OCI-M2 (cell line): ENCODE measurements around the gene MICAL2.

Experiments
- DNase-seq: peaks from one replicate; lab custom pipeline; 2025; ENCODE audit not compliant: unreplicated experiment; lab: John Stamatoyannopoulos, UW

Gene MICAL2

DNA sequence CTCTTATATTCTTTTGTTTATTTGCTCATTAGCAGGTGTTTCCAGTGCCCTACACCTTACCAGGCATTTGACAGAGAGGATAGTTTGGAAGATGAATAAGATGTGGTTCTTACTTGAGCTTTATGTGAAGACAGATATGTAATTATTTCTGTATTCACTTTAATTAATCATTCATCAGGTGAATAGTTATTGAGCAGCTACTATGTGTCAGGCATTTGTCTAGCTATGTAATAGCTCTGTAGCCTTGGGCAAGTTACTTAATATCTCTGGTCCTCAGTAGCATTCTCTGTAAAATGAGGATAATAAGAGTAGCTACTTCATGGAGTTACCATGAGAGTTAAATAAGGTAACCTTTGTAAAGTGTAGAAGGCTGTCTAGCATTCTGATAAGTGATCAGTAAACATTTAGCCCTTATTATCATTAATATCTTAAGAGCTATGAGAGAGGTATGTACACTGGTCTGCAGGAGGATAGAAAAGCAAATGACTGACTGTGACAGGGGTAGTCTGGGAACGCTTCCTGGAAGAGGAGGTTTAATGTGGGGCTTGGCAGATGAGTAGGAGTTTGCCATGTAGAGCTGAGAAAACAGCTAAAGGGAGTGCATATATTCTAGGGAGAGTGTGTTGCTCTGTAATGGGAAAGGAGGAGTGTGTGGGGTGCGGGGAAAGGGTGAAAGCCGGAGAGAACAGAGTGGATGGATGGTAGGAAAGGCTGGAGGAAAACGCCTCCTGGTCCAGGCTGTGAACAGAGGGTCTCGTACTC, 56.1 kb downstream of the MICAL2 start:
- no peak for DNase-seq

- no peak for DNase-seq
These were observed 56.9 kb downstream of the MICAL2 start for GRCh38 chr11:12167061-12168000.

- no peak for DNase-seq
These were observed 57.7 kb downstream of the MICAL2 start for GRCh38 chr11:12168114-12168513.

GRCh38 chr11:12169822-12170221, 59.4 kb downstream of the MICAL2 start:
- DNase-seq = no peak

- DNase-seq = no peak
These were observed 60.1 kb downstream of the MICAL2 start for GRCh38 chr11:12170501-12170900.

DNA sequence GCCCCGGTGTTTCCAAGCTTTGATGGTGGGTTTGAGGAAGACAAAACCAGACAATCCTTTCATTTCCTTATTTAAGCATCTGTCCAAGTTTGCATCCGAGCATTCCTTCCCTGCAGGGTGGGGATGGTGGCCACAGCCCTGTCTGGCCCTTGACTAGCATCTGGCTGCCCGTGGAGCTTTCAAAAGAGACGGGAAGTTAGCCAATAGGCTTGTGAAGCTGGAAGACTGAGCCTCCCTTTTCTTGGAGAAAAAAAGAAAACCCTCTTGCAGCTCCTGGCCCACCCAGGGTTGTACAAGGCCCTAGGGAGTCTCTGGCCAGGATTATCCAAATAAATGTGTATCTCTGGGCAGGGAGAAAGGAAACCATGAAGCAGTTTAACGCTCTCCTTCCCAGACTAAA, 60.6 kb downstream of the MICAL2 start:
- no peak for DNase-seq

GRCh38 chr11:12171921-12172320, 61.5 kb downstream of the MICAL2 start:
- DNase-seq = no peak

GRCh38 chr11:12172493-12173013, 62.2 kb downstream of the MICAL2 start:
- DNase-seq = no peak

DNA sequence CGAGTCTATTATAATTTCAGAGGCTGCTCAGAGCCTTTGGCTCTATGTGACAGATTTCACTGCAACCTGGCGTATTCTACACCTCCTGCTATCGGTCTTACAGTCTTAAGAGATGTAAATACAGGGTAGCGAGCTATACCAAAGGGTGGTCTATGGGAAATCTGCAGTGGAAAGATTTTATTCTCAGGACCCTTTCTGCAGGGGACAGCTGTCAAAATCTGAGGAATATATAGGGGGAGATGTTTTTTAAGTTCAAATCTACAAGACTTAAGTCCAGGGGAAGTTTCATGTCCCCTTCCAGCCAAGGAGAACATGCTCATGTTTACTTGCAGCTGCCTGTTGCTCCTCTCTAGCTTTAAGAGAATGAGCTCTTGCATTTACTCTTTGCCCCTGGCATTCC, 62.7 kb downstream of the MICAL2 start:
- DNase-seq = no peak

- DNase-seq = no peak
These were observed 63.7 kb downstream of the MICAL2 start for GRCh38 chr11:12174128-12174476.

GRCh38 chr11:12174477-12175143, 64.2 kb downstream of the MICAL2 start:
- DNase-seq = no peak

GRCh38 chr11:12175694-12176241, 65.4 kb downstream of the MICAL2 start:
- DNase-seq = no peak

DNA sequence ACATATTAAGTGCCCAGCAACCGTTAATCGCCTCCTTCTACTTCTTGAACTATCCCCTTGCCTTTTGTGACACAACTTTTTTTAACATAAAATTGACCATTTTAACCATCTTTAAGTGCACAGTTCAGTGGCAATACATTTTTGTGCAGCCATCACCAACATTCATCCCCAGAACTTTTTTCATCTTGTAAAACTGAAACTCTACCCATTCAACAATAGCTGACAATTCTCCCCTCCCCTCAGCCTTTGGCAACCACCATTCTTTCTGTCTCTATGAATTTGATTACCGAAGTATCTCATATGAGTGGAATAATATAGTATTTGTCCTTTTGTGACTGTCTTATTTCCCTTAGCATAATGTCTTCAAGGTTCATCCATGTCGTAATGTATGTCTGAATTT, 66.0 kb downstream of the MICAL2 start:
- no peak for DNase-seq

DNA sequence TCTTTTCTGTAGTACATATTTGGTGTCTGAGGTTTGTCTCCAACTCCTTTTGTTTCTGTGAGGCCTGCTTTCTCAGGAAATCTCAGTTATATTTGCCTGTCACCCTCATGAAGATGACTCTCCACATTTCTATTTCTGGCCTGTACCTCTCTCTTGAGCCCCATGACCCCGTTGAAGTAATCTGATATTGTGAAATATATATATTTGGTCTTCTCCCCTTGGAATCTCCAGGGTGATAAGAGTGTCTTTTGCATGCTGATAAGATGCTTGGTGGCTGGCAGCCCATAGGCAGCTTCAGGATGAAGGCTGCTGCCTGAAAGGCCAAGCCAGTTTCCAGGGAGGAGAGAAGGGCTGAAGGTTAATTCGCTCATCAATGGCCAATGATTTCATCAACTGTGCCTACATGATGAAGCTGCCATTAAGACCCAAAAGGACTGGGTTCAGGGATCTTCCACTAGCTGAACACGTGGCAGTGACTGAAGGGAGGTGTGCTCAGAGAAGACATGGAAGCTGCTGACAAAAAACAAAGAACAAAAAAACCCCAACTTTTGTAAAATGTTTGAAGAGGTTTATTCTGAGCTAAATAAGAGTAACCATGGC, 67.4 kb downstream of the MICAL2 start:
- DNase-seq = no peak

- DNase-seq = no peak
These were observed 68.6 kb downstream of the MICAL2 start for GRCh38 chr11:12179019-12179418.

DNA sequence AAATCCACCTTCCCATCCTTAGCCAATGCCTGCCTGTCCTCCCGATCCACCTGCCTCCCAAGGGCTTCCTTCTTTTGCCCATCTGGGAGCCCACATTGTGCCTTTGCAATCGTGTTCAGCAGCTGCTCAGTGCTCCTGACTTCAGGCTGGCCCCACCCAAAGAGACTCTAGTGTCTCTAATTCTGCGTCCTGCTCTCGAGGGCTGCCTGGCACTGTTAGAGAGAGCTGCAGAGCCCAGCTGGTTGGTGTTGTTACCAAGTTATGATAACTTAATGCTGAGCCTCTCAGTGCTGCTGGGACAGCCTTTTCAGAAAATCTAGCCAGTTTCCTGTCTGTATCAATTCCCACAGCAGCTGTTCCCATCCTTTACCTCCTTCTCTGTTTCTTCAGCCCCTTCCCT, 69.1 kb downstream of the MICAL2 start:
- DNase-seq = no peak

DNA sequence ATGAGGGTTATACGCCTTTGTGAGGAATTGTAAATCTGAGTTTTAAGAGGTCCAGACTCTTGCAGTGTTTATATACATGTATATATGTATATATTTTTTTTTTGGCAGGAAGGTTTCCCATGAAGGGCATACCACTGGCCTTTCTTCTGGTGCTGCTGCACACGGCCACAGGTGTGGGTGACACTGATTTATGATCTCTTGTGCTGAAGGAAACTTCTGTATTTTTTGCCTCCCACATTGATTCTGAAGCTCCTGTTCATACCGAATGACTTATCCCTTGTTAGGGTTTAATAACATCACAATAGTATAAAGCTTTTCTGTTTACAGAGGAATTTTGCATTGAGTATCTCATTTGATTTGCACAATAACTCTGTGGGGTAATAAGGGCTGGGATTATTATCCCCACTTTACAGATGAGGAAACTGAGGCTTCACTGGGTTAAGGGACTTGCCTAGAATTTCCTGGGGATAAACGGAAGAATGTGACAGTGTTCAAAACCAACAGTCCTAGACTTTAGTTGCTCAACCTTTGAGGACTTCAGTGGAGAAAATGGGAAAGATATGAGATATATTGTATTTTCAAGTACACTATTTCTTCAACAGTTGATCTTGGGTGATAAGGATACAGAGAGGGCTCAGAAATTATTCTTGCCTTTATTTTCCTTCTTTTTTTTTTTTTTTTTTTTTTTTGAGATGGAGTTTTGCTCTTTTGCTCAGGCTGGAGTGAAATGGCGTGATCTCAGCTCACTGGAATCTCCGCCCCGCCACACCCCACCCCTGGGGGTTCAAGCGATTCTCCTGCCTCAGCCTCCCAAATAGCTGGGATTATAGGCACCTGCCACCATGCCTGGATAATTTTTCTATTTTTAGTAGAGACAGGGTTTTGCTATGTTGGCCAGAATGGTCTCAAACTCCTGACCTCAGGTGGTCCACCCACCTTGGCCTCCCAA, 70.1 kb downstream of the MICAL2 start:
- no peak for DNase-seq

DNA sequence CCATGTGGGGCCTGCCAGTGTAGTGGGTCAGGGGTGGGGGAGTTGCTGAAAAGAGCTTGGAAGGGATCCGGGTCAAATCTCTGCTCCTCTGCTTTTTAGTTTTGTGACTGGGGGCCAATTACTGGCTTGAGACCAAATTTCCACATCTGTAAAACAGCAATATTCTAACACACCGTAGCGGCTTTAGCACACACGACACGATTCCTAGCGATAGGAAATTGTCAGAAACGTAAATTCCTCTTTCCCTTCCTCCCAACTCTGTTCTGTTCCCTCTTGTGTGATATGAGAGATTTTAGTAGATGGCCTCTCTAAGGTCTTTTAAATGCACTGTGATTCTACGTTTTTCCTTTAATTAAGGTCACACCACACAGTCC, 71.9 kb downstream of the MICAL2 start:
- no peak for DNase-seq

DNA sequence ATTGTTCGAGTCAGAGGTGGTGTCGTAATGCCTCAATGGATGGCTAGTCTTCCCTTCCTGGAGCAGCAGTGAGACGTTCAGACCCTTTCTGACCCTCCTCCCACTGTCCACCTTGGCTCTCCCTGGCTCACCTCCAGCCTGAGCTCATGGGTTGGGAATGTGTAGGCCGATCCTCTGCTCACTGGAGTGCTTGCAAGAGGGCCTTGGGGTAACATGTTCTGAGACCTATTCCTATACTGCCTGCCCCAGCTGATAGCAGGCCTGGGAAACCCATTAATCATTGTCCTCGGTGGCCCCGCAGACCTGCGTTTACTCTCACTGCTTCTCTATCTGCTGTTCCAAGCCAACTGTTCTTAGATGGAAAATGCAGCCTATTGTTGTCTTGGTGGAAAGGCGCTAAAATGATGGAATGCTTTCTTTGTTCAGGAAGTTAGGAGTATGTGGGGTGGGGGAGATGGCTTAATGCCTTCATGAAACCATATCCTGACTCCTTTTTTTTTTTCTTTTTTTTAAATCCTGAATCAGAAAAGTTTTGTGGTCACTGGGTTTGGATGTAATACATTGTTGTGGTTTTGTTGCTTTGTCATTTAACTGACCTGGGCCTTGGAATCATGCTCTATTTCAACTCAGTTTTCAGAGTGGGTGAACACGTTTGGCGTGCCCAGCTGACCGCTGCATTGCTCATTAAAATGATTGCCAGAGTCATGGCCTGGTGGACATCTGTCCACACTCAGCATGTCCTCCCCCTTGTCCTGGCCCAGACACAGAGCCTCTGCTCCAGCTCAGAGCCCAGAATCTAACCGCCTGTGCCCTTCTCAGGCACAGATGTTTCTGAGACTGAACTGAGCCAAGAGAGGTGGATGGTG, 72.5 kb downstream of the MICAL2 start:
- DNase-seq = peak; percentile 24
